GM18511 (cell line): ENCODE results near the gene MAP1LC3B.

Experiments used
- ATAC-seq: cut with Tn5 transposase; IDR thresholded peaks from one replicate; pipeline ENCODE4 v1.9.1; 2021; ENCODE audit warnings: mild to moderate bottlenecking, moderate library complexity; ENCODE audit not compliant: unreplicated experiment

The MAP1LC3B gene

GRCh38 chr16:87407511-87408112 is 15.5 kb downstream of the MAP1LC3B start:
- no peak for ATAC-seq

- no peak for ATAC-seq
Measured at GRCh38 chr16:87409153-87409552, 17.0 kb downstream of the MAP1LC3B start.

GRCh38 chr16:87409781-87410180 is 17.6 kb downstream of the MAP1LC3B start:
- ATAC-seq = no peak

- ATAC-seq = no peak
Measured at GRCh38 chr16:87410530-87410929, 18.4 kb downstream of the MAP1LC3B start.

- no peak for ATAC-seq
Measured at GRCh38 chr16:87410968-87411367, 18.8 kb downstream of the MAP1LC3B start.

- no peak for ATAC-seq
Measured at GRCh38 chr16:87411375-87412271, 19.5 kb downstream of the MAP1LC3B start.

GRCh38 chr16:87412371-87412995 is 20.3 kb downstream of the MAP1LC3B start:
- no peak for ATAC-seq

GRCh38 chr16:87412996-87413421 is 20.9 kb downstream of the MAP1LC3B start:
- no peak for ATAC-seq

GRCh38 chr16:87414251-87414680 is 22.1 kb downstream of the MAP1LC3B start:
- no peak for ATAC-seq

- ATAC-seq = no peak
Measured at GRCh38 chr16:87415441-87415840, 23.3 kb downstream of the MAP1LC3B start.

GRCh38 chr16:87416826-87417527 is 24.8 kb downstream of the MAP1LC3B start:
- ATAC-seq = no peak

GRCh38 chr16:87417528-87417910 is 25.4 kb downstream of the MAP1LC3B start:
- no peak for ATAC-seq

GRCh38 chr16:87418216-87418615 is 26.1 kb downstream of the MAP1LC3B start:
- ATAC-seq = no peak

GRCh38 chr16:87418644-87419043 is 26.5 kb downstream of the MAP1LC3B start:
- ATAC-seq = no peak

GRCh38 chr16:87420026-87421002 is 28.2 kb downstream of the MAP1LC3B start:
- no peak for ATAC-seq

- no peak for ATAC-seq
Measured at GRCh38 chr16:87421003-87421912, 29.1 kb downstream of the MAP1LC3B start.

- ATAC-seq = no peak
Measured at GRCh38 chr16:87422106-87422505, 30.0 kb downstream of the MAP1LC3B start.

GRCh38 chr16:87423429-87423828 is 31.3 kb downstream of the MAP1LC3B start:
- no peak for ATAC-seq

GRCh38 chr16:87424266-87424665 is 32.1 kb downstream of the MAP1LC3B start:
- no peak for ATAC-seq
